ENCODE data around the gene TRIM3.

DNA sequence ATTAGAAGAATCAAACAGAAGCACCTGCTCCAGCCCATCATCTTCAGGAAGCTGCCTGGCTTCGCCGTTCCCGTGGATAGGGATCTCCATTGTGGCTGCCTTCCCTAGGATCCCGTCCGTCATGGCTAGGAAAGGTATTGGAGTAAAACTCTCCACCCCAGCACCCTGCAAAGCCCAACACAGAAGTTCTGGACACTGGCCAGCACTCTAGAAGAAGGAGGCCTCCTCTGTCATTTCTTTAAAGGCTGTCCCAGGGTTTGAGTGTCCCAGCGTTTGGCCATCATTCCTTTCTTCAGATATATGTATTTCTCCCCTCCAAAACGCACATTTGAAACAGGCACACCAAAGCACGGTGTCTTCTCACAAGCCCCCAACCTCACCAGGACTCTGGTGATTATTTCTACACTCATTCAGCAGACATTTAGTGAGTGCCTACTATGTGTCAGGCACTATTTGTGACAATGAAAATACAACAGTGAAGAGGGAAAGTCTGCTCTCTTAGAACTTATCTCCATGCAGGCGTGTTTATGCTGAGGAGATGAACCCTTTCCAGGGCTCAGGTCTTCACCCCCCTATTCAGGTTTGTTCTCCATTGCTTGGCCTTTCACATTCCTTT is 6.7 kb upstream of the TRIM3 start:
- TF ChIP-seq, protein P1, sequence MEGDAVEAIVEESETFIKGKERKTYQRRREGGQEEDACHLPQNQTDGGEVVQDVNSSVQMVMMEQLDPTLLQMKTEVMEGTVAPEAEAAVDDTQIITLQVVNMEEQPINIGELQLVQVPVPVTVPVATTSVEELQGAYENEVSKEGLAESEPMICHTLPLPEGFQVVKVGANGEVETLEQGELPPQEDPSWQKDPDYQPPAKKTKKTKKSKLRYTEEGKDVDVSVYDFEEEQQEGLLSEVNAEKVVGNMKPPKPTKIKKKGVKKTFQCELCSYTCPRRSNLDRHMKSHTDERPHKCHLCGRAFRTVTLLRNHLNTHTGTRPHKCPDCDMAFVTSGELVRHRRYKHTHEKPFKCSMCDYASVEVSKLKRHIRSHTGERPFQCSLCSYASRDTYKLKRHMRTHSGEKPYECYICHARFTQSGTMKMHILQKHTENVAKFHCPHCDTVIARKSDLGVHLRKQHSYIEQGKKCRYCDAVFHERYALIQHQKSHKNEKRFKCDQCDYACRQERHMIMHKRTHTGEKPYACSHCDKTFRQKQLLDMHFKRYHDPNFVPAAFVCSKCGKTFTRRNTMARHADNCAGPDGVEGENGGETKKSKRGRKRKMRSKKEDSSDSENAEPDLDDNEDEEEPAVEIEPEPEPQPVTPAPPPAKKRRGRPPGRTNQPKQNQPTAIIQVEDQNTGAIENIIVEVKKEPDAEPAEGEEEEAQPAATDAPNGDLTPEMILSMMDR (IDR thresholded peaks at IDR 0.05) = no peak
- TF ChIP-seq POLR2A (IDR thresholded peaks at IDR 0.05) = no peak

Data from adrenal gland (tissue), 5 donors.